ES-I3 (cell line): ENCODE data around the gene GPC4.
"Not testable (repeated sequence)": the region's sequence is repeated elsewhere in the genome, so short reads cannot be mapped to it uniquely, and the experiment has no call there.

Source experiments
- H3K36me3 ChIP-seq: 2 replicates; pipeline ENCODE4 v1.6.1; 2013; ENCODE audit warnings: mild to moderate bottlenecking, low read length, control low read depth, moderate library complexity; ENCODE audit not compliant: insufficient read depth
- H3K4me1 ChIP-seq: 2 replicates; pipeline ENCODE4 v1.6.1; 2013; ENCODE audit warnings: mild to moderate bottlenecking, control low read depth, low read length; ENCODE audit not compliant: insufficient read depth
- H3K9ac ChIP-seq: 2 replicates; pipeline ENCODE4 v1.6.1; 2013; ENCODE audit warnings: low read depth, mild to moderate bottlenecking, low read length, moderate library complexity
- H3K9me3 ChIP-seq: 2 replicates; pipeline ENCODE4 v1.6.1; 2013; ENCODE audit warnings: mild to moderate bottlenecking, low read length, moderate library complexity; ENCODE audit not compliant: control insufficient read depth, insufficient read depth

GPC4 gene

DNA sequence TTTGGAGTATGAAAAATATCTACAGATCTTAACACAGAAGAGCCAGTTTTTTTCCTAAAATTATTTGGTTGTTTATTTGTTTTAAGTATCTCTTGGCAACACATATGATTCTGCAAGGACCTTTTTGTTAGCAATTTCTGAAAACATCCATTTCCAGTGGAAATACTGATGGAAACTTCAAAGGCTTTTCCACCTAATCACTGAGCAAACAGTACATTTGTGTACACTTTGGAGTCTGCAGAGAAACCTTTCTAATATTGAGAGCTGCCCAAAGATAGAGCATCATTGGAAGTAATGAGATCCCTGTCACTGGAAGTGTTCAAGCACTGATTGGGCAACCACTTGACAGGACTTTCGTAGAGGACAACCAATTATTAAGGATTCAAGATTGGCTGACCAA lies 127.4 kb downstream of the GPC4 start:
- Histone ChIP-seq H3K4me1 (no peaks in the 10 kb centered on the region), H3K9ac (no peak overlapping the region), H3K9me3 (no peaks in the 10 kb centered on the region), H3K36me3 (no peaks in the 10 kb centered on the region)

DNA sequence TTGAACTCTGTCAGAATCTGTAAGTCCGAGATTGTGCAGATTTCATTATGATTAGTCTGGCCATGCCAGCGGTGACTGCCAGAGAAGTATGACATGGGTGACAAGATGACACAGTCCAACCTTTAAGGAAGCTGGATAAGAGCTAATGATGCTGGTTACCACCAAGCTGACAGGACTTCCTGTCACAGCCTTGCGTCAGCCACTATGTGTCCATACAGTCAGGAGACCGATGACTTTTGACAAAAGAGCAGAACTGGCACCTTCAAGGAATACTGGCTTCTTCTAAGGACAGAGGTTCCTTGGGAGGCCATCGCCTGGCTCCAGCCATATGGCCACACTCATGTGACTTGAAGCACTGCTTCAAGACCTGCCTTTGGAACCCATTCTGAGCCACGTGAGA lies 129.9 kb downstream of the GPC4 start:
- no peaks in the 10 kb centered on the region for H3K36me3 ChIP-seq
- no peak overlapping the region for H3K9ac ChIP-seq
- no peaks in the 10 kb centered on the region for H3K4me1 ChIP-seq
- H3K9me3 ChIP-seq, result no peaks in the 10 kb centered on the region

DNA sequence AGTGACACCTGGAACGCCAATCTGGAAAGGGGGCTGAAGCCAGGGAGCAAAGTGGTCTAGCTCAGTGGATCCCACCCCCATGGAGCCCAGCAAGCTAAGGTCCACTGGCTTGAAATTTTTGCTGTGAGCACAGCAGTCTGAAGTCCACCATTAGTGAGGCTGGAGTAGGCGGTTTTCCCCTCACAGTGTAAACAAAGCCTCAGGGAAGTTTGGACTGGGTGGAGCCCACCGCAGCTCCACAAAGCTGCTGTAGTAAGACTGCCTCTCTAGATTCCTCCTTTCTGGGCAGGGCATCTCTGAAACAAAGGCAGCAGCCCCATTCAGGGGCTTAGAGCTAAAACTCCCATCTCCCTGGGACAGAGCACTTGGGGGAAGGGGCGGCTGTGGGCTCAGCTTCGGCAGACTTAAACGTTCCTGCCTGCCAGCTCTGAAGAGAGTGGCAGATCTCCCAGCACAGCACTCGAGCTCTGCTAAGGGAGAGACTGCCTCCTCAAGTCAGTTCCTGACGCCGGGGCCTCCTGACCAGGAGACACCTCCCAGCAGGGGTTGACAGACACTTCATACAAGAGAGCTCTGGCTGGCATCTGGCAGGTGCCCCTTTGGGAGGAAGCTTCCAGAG lies 136.1 kb downstream of the GPC4 start:
- H3K36me3 ChIP-seq, H3K9ac ChIP-seq, H3K4me1 ChIP-seq, H3K9me3 ChIP-seq: not testable (repeated sequence)

DNA sequence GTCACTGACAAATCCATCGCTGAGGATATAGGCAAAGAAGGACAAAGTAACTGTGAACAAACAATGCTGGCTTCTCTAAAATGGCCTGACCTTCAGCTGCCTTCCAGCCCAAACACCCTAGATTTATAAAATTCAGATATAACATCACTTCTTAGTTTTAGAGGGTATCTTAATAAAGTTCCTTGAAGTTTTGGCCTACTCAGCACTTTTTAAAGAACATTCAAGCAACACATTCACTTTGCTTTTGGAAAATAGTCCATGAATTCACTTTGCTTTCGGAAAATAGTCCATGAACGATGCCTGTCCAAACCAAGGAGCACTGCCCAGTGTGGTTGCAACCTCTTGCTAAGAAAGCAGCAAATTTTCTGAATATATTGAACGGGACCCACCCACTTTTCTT lies 142.1 kb downstream of the GPC4 start:
- Histone ChIP-seq H3K4me1 (peaks cover 10% of the 10 kb centered on the region), H3K9ac (no peak overlapping the region), H3K36me3 (no peaks in the 10 kb centered on the region), H3K9me3 (no peaks in the 10 kb centered on the region)

DNA sequence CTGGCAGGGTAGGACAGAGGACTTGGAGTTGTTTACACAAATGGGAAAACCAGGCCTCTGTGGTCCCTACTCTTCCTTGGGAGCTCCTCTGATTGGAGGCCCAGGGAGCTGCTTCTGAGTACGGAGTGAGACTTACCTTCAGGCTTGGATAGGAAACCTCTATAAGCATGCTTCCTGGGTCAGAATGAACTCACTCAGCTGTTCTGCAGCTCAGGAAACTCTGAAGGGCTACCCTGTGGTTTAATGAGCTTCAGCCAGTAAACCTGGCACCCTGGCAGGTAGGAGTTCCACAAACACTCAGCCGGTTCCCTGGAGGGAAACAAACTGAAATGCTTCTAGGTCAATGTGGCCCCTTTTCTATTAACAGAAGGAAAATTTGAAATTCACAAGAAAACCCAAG lies 146.1 kb downstream of the GPC4 start:
- Histone ChIP-seq H3K36me3 (no peaks in the 10 kb centered on the region), H3K4me1 (peaks cover 22% of the 10 kb centered on the region), H3K9me3 (no peaks in the 10 kb centered on the region), H3K9ac (no peak overlapping the region)

DNA sequence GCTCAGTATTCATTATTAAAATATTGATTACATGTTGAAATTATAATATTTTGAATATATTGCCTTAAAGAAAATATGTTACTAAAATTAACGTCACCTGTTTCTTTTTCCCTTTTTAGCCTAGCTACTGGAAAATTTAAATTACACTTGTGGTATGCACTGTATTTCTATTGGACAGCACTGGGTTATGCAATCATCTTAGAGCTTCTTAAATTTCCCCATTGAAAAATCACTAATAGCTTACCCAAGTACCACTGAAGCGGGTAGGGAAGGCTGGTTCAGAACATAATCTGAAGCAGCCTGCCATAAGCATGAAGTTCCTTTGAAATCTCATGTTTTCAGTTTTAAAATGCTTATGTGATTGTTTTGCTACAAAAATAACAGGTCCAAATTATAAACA lies 147.7 kb downstream of the GPC4 start:
- H3K4me1 ChIP-seq, result peaks cover 22% of the 10 kb centered on the region
- H3K9ac ChIP-seq, result no peak overlapping the region
- H3K36me3 ChIP-seq, result no peaks in the 10 kb centered on the region

DNA sequence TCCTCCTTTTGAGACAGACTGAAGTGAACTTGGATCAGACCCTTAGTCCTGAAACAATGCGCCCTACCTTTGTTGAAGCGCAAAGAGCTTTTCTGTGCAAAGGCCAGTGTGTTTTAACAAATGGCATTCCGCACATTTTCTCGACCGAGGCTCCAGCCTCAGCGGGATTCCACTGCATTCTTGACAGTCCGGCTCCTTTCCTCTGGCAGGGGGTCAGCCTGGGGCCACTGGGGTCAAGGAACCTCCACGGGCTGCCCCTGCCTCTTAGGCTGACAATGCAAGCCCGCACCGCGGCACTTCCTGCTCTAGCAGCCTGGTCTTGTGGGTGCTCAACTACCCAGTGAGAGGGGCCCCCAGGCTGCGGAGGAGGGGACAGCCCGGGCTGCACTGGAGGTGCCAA lies 150.0 kb downstream of the GPC4 start:
- Histone ChIP-seq H3K9me3 (peaks cover 5% of the 10 kb centered on the region; the same call in 1 of the 2 replicates), H3K9ac (peak overlapping the region; percentile 5), H3K36me3 (no peaks in the 10 kb centered on the region), H3K4me1 (peaks cover 22% of the 10 kb centered on the region)

More for the DNA sequence above, 147.7 kb downstream of the GPC4 start:
- H3K9me3 ChIP-seq, result no peaks in the 10 kb centered on the region

DNA sequence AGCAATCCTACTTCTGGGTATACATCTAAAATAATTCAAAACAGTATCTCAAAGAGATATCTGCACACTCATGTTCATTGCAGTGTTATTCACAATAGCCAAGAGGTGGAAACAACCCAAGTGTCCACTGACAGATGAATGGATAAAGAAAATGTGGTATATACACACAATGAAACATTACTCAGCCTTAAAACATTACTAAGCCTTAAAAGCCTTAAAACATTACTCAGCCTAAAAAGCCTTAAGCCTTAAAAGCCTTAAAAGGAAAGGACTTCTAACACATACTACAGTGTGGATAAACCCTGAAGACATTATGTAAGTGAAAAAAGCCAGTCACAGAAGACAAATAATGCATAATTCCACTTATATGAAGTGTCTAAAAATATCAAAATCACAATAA lies 156.8 kb downstream of the GPC4 start:
- Histone ChIP-seq H3K9me3 (peaks cover 5% of the 10 kb centered on the region; the same call in 1 of the 2 replicates), H3K9ac (no peak overlapping the region), H3K4me1 (peaks cover 12% of the 10 kb centered on the region; the same call in 1 of the 2 replicates), H3K36me3 (no peaks in the 10 kb centered on the region)

DNA sequence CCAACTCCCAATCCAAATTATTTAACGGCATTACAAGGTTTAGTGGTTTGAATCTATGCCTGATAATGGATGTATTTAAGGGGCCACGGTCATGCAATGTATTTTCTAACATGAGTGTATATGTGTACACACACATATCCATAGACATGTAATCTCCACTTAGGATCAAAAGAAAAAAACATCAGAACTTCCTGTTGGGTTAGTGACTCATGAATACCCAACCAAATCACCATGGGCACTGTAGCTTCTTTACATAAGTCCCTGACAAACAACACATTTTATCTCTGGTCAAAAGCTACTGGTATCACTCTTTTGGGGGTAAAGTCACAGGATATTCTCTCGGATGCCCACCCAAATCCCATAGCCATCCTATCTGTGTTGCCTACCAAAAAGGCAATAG lies 160.6 kb downstream of the GPC4 start:
- peaks cover 23% of the 10 kb centered on the region for H3K4me1 ChIP-seq
- no peaks in the 10 kb centered on the region for H3K9me3 ChIP-seq
- H3K9ac ChIP-seq, result no peak overlapping the region
- H3K36me3 ChIP-seq, result no peaks in the 10 kb centered on the region

DNA sequence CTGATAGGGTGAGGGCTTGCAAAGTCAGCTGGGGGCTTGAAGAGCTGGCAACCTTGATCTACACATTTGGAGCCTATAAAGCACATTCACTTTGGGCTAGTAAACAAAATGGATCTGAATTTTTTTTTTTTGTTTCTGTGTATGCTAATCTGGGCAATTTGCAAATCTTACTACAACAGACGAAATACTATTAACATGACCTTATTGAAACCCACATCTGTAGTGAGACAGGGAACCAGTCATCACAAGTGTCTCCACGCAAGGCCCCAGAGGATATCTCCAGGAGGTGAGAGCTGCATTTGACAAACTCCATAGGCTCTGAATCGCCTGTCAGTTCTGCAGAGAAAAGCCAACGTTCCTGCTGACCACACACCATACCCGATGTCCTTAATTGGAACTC lies 164.1 kb downstream of the GPC4 start:
- Histone ChIP-seq H3K9ac (no peak overlapping the region), H3K9me3 (peaks cover 21% of the 10 kb centered on the region), H3K36me3 (no peaks in the 10 kb centered on the region), H3K4me1 (peaks cover 28% of the 10 kb centered on the region)

DNA sequence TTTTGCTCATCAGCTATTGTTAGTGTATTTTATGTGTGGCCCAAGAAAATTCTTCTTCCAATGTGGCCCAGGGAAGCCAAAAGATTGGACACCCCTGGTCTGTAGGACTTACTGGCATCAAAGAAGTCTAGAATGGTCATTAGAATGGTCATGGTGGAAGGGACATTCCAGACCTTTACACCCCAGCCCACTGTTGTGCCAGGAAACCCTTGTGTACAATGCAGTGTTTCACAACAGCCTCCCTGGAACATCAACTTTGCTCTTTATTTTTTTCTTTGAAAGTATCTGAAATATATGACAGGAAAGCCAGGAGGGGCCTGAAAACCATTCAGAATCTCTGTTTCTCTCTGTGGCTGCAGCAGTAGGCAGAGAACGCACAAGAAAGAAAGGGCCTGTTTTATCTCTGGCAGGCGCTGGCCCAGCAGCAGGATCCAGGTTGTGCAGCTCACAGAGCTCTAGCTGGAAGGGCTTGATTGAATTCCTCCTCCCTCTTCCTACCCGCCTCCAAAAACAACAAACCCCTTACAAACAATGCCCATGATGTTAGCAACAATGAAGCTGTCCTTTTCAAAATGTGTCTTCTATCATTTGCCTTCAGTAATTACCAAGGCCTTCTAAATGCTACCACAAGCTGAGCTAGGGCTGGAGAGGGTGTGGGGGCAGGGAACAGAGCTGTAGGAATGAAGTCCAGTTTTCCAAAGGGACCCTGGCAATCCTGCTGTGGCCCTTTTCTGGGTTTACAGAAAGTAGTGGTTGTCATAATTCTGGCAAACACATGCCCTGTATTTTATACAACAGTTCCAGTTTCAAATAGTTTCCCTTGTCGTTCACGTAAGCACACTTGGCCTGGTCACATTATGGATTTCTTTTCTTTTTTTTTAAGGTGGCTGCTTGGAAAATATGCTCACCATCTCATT lies 164.8 kb downstream of the GPC4 start:
- no peak overlapping the region for H3K9ac ChIP-seq
- H3K9me3 ChIP-seq, result peaks cover 25% of the 10 kb centered on the region
- no peaks in the 10 kb centered on the region for H3K36me3 ChIP-seq
- H3K4me1 ChIP-seq, result peaks cover 28% of the 10 kb centered on the region
